K562 (cell line): ENCODE results near the gene UFSP1. TPM values are rescaled to one million over a fixed set of nuclear protein-coding genes. Genes with fewer than 3 reads are reported as not detected.

ENCODE experiments used
- BRD9 ChIP-seq: fragments of 450-650 bp; IDR thresholded peaks from 2 replicates; pipeline ENCODE4 v1.6.1; 2018; ENCODE audit warnings: low read depth; ENCODE audit not compliant: partially characterized antibody
- MGA ChIP-seq: fragments of 450-650 bp; IDR thresholded peaks from 2 replicates; pipeline ENCODE4 v1.6.1; 2016; ENCODE audit warnings: mild to moderate bottlenecking, moderate library complexity
- PHB2 ChIP-seq: fragments of 450-650 bp; IDR thresholded peaks from 2 replicates; pipeline ENCODE4 v1.6.1; 2017; ENCODE audit warnings: low read depth
- STAT5A ChIP-seq: IDR thresholded peaks from 2 replicates; pipeline ENCODE4 v1.6.1; 2012; ENCODE audit warnings: low read length, inconsistent platforms, borderline replicate concordance
- polyA plus RNA-seq, 8 experiments: library from polyadenylated mRNA; depleted of rRNA in 4 of 8; stranded (reverse) in 5 of 8; unstranded in 3 of 8; fragments of >200 nt; fragmentation: Nextera tagmentation in 2 of 8; fragmentation: Illumina TruSeq in 1 of 8; extraction: Ambion mirVana in 2 of 8; extraction: Trizol in 1 of 8; gene quantifications; 2 replicates each; pipeline versions ENCODE4 v1.2.1 to v1.2.3, GENCODE V29; 2011 to 2014; ENCODE audit warnings: inconsistent platforms in 1 of 8, missing spikeins in 1 of 8
- total RNA-seq, 7 experiments: library from RNA; depleted of rRNA in 6 of 7; stranded (reverse); fragments of >200 nt in 6 of 7; fragmentation: Illumina TruSeq in 2 of 7; extraction: Trizol in 2 of 7; gene quantifications; 2 replicates each; pipeline versions ENCODE4 v1.2.1 to v1.2.3, GENCODE V29; 2011 to 2021; ENCODE audit warnings: low replicate concordance in 1 of 7
- TF ChIP-seq, protein P1 (sequence below): sonication (generic); formaldehyde crosslinking; IDR thresholded peaks from 2 replicates; pipeline ENCODE4 v1.8.1; 2023; ENCODE audit warnings: mild to moderate bottlenecking, missing genetic modification reagents
- TF ChIP-seq, protein P2 (sequence below): fragments of 250-450 bp; sonication (Bioruptor Pico); IDR thresholded peaks from 2 replicates; pipeline ENCODE4 v1.4.0; 2020; ENCODE audit warnings: mild to moderate bottlenecking, moderate library complexity

UFSP1 gene
- total and polyA plus RNA-seq, 9 of the 15 experiments (the other 6 are each of a cell fraction or from before 2014, with no cell fraction given) = 0.50 to 18.8 (median 2.1) TPM

DNA sequence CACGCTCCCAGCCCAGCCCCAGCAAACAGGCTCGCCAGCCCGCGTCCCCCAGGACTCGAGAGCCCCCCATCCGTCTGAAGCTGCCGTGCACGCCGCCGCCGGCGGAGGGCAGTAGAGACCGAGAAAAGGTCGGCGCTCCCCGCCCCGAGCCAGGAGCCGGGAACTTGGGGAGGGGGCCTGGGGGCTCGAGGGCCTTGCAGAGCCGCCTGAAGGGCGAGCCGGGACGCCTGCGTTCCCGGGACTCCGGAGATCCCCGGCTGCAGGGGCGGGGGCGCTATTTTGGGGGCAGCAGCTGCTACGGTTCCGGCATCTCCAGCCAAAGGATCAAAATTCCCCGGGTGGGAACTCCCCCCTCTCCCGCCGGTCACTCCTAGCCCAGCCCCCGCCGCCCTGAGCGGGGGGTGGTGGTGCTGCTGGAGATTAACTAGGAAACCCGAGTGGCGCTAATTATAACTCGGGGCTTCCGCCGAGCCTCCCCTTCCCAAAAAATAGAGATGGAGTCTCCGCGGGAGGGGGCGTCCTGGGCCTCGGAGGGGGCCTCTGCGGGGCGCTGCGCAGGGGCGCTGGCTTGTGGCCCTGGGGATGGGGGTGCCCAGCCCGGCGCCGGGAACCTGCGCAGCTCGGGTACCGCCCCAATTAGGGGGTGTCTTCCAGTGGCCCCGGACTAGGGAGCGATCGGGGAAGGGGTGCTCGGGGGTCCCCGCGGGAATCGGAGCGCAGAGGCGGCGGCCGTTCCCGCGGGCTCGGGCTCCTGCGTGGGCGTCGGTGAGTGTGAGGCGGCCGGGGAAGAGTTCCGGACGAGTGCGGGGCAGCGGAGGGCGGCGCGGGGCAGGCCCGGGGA, 5.6 kb upstream of the UFSP1 start (continued):
- TF ChIP-seq MGA (no peak), STAT5A (no peak), BRD9 (peak; percentile 62), PHB2 (no peak)
- TF ChIP-seq, protein P1, sequence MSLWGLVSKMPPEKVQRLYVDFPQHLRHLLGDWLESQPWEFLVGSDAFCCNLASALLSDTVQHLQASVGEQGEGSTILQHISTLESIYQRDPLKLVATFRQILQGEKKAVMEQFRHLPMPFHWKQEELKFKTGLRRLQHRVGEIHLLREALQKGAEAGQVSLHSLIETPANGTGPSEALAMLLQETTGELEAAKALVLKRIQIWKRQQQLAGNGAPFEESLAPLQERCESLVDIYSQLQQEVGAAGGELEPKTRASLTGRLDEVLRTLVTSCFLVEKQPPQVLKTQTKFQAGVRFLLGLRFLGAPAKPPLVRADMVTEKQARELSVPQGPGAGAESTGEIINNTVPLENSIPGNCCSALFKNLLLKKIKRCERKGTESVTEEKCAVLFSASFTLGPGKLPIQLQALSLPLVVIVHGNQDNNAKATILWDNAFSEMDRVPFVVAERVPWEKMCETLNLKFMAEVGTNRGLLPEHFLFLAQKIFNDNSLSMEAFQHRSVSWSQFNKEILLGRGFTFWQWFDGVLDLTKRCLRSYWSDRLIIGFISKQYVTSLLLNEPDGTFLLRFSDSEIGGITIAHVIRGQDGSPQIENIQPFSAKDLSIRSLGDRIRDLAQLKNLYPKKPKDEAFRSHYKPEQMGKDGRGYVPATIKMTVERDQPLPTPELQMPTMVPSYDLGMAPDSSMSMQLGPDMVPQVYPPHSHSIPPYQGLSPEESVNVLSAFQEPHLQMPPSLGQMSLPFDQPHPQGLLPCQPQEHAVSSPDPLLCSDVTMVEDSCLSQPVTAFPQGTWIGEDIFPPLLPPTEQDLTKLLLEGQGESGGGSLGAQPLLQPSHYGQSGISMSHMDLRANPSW = 0 out of 2 replicates have a peak, but pooled peaks have one; percentile 58
- TF ChIP-seq, protein P2, sequence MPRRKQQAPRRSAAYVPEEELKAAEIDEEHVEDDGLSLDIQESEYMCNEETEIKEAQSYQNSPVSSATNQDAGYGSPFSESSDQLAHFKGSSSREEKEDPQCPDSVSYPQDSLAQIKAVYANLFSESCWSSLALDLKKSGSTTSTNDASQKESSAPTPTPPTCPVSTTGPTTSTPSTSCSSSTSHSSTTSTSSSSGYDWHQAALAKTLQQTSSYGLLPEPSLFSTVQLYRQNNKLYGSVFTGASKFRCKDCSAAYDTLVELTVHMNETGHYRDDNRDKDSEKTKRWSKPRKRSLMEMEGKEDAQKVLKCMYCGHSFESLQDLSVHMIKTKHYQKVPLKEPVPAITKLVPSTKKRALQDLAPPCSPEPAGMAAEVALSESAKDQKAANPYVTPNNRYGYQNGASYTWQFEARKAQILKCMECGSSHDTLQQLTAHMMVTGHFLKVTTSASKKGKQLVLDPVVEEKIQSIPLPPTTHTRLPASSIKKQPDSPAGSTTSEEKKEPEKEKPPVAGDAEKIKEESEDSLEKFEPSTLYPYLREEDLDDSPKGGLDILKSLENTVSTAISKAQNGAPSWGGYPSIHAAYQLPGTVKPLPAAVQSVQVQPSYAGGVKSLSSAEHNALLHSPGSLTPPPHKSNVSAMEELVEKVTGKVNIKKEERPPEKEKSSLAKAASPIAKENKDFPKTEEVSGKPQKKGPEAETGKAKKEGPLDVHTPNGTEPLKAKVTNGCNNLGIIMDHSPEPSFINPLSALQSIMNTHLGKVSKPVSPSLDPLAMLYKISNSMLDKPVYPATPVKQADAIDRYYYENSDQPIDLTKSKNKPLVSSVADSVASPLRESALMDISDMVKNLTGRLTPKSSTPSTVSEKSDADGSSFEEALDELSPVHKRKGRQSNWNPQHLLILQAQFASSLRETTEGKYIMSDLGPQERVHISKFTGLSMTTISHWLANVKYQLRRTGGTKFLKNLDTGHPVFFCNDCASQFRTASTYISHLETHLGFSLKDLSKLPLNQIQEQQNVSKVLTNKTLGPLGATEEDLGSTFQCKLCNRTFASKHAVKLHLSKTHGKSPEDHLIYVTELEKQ = no peak
